ENCODE data around the gene HTT.

DNA sequence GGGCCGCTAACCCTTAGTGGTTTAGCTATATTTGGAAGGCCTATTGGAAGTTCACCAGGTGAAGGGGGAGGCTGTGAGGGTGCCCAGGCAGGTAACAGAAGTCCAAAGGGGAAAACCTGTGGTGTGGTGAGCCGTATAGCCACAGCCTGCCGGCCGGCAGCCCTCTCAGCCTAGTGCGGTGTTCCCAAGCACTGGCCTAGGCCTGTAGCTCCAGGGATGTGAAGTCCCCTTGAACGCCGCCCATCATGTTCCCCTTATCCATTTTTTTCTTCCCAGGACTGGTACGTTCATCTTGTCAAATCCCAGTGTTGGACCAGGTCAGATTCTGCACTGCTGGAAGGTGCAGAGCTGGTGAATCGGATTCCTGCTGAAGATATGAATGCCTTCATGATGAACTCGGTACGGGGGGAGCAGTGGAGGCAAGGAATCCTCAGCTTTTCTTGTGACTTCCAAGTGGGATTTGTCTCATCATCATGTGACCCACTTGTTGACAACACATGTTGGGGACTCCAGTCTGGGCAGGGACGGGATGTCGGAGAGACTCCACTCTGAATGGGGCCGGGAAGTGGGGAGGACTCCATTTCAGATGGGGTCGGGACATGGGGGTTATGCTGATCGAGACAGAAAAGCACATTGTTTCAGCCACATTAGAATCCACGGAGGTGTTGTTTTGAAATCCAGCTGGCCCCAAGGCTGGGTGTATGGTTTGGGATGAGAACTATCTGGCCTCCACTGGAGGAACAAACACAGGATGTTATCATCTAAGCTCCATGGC is 135.3 kb downstream of the HTT start:
- no peak for TF ChIP-seq PHF21A (CRISPR knock-in tag; IDR thresholded peaks at IDR 0.05)
- no peak for TF ChIP-seq ADNP (CRISPR knock-in tag; IDR thresholded peaks at IDR 0.05)

Measured in HepG2 (cell line).